ENCODE data around the gene GAS1.

Gene GAS1

GRCh38 chr9:86962692-86963091, 15.4 kb upstream of the GAS1 start:
- DNase-seq = no peak

DNA sequence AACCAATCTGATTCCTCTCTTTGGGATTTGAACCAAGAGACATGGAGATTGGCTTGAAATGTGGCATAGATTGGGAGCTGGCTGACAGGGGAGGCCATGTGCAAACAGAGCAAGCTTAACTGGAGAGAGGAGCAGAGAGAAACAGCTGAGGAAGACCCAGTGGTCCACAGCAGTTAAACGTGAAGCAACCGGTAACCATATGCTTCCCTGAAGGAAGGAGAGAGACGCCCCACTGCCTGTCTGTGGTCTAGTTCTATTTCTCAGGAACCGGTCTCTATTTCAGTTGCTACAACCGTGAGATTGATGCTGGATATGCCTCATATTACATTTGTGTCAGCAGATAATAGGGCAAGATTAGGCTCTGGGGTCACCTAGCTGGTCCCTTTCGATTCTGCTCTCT, 13.6 kb upstream of the GAS1 start:
- no peak for DNase-seq

- no peak for DNase-seq
These were observed 10.9 kb upstream of the GAS1 start for GRCh38 chr9:86958203-86958602.

GRCh38 chr9:86955561-86955960, 8.3 kb upstream of the GAS1 start:
- no peak for DNase-seq

- DNase-seq = no peak
These were observed 7.7 kb upstream of the GAS1 start for GRCh38 chr9:86955042-86955441.

DNA sequence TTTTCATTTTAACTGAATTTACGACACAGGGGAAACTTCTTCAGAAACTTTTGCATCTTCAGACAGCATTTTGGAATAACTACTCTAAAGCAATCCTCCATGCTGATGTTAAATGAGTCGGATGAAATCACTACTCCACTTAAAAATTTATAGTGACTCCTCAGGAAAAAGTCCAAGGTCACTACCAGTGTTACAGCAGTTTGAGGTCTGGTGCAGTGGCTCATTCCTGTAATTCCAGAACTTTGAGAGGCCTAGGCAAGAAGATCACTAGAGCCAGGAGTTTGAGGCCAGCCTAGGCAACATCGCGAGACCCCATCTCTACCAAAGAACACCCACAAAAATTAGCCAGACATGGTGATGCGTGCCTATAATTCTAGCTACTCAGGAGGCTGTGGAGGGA, 5.9 kb upstream of the GAS1 start:
- DNase-seq = peak; percentile 45

- DNase-seq = peak; percentile 87
These were observed 996 bp upstream of the GAS1 start for GRCh38 chr9:86948074-86948929.

DNA sequence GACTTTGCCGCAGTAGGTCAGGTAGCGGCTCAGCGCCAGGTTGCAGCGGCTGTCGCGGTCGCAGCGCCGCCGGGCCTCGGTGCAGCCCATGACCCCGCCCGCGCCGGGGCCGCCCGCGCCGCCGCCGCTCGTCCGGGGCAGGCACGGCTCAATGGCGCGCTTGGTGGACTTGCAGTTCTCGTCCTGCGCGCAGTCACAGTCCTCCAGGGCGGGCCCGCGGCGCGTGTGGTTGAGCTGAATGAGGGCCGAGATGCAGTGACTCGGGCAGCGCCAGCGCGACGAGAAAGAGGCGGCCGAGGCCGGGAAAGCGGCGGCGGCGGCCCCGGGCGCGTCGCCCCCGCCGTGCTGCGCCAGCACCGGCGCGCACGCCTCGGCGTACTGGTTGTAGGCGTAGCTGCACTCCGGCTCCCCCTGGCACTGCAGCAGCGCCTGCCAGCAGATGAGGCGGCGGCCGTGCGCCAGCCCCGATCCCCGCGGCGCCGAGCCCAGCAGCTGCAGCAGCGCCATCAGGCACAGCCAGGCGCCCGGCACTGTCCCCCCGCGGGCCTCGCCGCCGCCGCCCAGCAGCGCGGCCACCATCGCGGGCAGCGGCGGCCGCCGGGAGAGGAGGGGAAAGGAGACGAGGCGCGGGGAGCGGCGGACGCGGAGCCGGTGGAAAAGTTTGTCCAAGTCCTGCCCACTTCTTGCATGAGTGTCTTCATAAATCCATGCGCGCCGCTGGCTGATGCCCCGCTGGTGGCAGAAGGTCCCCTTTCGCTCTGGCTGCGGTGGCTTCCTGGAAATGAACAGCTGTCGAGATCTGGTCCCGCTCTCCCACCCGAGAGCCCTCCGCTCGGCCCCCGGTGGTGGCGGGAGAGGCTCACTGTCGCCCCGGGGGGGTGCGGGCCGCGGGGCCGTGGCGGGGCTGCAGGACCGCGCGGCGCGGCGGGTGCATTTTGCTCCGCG, 833 bp downstream of the GAS1 start:
- DNase-seq = peak; percentile 80

DNA sequence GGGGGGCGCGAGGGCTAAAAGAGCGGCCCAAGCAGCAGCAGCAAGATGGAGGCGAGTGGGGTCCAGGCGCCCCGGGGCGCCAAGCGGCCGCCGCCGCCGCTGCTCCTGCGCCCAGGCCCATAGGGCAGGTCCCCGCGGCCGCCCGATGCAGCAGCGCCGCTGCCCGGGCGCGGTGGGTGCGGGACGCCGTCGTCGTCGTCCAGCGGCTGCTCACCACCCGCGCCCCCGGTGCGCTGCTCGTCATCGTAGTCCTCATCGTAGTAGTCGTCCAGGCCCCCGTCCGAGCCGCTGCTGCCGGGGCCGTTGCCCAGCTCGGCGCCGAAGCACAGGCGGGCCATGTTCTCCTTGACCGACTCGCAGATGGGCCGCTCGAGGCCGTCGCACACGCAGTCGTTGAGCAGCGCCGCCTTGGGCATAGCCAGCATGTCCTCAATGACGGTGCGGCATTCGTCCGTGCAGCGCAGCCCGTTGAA, 1.5 kb downstream of the GAS1 start:
- DNase-seq = peak; percentile 62

- DNase-seq = peak; percentile 40
These were observed 2.2 kb downstream of the GAS1 start for GRCh38 chr9:86944796-86945727.

DNA sequence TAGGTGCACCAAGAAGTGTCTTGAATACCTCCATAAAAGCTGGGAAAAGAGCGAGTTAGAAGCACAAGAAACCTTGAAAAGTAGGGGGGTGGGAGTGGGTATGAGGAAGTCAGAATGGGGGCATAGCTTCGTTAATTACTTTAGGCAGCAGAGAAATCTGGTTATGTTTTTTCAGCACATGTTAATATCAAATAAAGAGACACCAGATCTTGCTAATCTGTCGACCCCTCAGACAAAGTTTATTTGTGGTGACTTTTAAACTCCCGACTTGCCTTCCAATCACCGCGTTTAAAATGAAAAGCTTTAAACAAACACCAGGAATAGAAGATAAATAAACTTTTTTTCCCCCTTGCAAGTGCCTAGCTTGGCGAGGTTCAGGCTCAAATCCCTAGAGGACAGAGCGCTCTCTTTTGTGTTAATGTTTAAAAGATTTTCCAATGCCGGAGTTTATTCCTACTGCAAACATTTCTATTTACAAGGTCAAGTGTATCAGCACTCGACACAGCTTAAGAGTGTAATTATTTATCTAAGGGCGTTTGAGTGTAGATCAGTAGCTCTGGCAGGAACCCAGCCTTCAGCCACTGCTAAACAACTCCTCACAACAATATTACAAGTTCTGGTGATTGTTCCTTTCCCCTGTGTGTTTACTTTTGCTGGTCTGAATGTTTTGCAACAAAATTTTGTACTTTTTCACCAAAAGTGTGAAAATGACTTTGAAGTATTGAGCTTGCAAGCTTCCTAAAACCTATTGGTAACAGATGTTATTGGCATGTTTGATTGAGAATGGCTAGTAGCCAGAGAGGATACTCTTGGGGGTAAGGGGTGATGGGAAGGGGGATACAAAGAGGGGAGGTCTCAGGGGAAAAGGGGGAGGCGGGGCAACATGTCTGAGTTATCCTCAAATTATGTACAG, 3.8 kb downstream of the GAS1 start:
- DNase-seq = peak; percentile 27

DNA sequence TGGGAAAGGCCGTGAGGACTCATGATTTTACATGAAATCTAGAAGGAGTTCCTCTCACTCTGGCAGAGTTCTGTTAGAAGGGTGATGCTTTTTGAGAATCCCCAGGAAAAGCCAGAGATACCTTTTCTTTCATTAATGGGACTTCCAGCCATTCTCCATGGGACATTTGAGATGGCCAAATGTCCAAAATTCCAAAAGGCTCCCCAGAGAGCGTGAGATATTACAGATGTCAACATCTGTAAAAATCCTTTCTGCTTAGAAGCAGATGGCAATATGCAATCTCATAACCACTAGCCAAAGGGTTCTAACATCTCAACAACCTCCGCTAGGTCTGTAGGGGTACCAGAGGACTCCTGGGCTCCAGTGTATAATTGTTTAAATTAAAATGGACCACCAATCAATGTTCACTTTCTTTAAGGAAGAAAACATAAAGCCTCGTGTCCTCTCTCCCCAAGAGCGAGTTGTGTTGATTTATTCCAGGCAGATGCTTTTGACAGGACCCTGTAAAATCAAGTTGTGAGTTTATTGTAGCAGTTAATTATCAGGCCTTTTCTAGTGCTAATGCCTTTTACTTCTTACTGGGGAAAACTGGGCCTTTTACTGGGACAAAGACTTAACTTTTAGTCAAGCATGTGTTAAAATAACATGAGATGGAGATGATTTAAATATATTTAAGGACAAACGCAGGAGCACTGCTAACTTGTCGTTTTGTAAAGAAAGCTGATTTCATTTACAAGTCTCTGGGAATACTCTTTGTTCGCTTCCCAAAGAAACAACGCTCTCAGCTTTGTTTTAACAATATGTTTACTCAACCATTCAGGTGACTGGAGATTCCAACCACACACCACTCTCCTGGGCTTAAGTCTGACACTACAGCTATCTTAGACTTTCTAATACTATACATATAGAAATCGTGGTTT, 4.8 kb downstream of the GAS1 start:
- no peak for DNase-seq

- DNase-seq = no peak
These were observed 6.1 kb downstream of the GAS1 start for GRCh38 chr9:86941197-86941596.

GRCh38 chr9:86940774-86941173, 6.5 kb downstream of the GAS1 start:
- no peak for DNase-seq

DNA sequence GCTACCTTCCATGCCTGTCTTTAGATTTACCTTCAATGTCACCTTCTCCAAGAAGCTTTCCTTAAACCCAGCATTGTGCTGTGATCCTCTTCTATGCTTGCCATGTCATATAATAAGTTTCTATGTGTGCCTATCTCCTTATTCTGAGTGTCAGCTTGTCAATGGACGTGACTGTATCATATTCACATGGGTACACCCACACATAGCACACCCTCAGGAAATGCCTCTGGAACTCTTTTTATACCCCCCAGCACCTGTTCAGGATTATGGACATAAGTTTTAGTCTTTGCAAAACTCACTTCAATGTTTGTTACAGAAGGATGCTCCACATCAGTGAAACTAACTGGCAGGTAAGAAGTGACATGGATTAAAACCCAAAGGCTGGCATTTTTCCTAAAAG, 7.4 kb downstream of the GAS1 start:
- no peak for DNase-seq

DNA sequence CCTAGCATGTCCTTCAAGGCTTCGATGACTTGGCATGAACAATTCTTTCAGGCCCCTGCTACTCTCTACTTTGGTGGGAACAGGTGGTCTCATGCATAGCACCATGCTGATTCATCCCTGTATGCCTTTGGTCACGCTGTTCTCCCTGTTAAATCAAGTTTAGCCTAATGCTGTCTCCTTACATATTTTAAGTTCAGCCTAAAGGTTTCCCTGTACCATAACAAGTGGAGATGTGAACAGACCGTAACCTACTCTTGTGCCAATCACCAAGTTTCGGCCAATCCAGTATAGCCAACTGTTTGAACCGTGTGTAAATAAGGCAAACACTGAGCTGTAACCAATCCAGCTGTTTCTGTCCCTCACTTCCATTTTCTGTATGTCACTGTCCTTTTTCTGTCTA, 8.0 kb downstream of the GAS1 start:
- DNase-seq = no peak

DNA sequence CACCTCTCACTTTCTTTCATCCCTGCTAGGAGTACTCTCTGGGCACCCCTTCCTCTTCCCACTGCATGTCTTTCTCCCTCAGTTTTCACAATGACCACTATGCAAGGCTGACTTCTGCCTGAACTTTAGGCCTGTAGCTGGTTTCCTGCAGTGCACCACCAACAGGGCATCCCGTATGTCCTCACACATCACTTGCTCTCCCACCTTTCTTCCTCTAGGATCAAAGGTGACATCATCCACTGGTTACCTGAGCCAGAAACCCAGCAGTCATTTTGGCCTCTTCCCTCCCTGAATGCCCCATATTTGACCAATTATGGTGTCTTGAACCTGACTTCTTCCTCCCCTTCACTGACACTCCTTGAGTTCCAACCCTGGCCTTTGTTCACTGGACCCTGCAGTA, 8.5 kb downstream of the GAS1 start:
- no peak for DNase-seq

DNA sequence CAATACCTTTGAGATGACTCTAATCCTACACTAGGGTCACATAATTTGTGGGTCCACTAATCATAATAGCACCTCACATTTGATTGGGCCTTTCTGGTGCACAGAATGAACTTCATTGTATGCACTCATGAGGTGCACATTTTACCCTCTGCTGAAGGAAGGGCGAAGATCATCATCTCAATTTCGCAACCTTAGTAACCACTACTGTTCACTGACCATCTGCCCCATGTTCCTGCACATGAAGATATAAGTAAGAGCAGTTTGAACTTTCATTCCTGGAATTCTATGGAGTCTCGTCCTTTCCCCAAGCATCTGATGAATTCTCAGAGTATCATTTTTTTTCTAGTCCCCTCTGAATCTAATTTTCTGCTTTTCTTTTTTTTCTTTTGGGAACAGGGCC, 21.2 kb downstream of the GAS1 start:
- peak; percentile 32 for DNase-seq

DNA sequence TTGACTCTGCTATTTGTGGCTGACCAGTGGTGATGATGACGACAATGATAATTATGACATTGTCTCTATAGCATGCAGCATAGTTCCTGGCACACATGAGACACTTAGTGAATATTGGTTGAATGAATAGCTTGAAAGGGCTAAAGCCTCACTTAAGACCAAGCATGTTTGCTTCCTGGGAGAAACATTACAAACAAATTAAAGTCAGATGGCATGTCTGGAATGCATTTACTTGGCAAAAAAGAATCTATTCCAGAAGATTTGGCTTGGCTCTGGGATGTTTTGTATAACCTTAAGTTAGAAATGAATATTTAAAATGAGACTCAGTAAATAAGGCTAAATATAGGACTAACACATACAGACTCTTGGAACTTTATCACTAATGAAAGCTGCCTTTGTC, 21.6 kb downstream of the GAS1 start:
- DNase-seq = peak; percentile 90

DNA sequence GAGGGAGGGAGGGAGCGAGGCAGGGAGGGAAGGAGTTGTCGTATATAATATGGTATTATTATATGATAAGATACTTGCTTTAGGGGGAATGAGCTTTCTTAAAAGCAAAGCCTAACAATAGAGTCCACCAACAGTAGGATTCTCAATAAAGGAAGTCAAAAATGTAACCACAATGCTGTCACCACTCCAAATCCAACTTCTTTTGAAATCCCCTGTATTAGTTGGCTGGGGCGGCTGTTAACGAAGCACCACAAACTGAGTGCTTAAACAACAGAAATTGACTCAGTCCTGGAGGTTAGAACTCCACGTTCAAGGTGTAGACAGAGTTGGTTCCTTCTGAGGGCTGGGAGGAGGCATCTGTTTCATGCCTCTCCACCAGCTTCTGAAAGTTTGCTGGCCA, 23.1 kb downstream of the GAS1 start:
- peak; percentile 67 for DNase-seq
